Thyroid gland (tissue), 4 donors: ENCODE results near the gene NFKBIB. TPM values are rescaled to one million over a fixed set of nuclear protein-coding genes. Genes with fewer than 3 reads are reported as not detected.

ENCODE experiments used
- DNase-seq, 2 donors: peaks; one replicate each; pipeline ENCODE4 v3.0.0-alpha.2; 2019
- H3K27ac ChIP-seq, 3 donors: fragments of 200-600 bp; sonication (generic); 1 replicate in 2 of 3; 2 replicates in 1 of 3; pipeline ENCODE4 v1.5.1; 2016 to 2019; ENCODE audit warnings: mild to moderate bottlenecking in 1 of 3, moderate library complexity in 1 of 3
- H3K27me3 ChIP-seq: fragments of 200-600 bp; sonication (generic); one replicate; pipeline ENCODE4 v1.5.1; 2019
- H3K36me3 ChIP-seq, 2 donors: fragments of 200-600 bp; sonication (generic); one replicate each; pipeline ENCODE4 v1.5.1; 2016 to 2019
- H3K4me1 ChIP-seq, 2 donors: fragments of 200-600 bp; sonication (generic); one replicate each; pipeline ENCODE4 v1.5.1; 2017 to 2019
- H3K4me3 ChIP-seq, 3 donors: fragments of 200-600 bp; sonication (generic); replicated peaks in 1 of 3; 1 replicate in 2 of 3; 2 replicates in 1 of 3; pipeline ENCODE4 v1.5.1; 2016; ENCODE audit warnings: mild to moderate bottlenecking in 1 of 3
- H3K9me3 ChIP-seq: fragments of 200-600 bp; sonication (generic); one replicate; pipeline ENCODE4 v1.5.1; 2017
- POLR2A ChIP-seq, 2 donors: fragments of 450-650 bp; IDR thresholded peaks; one replicate each; pipeline ENCODE4 v1.6.1; 2017; ENCODE audit warnings: antibody characterized with exemption in 2 of 2, mild to moderate bottlenecking in 2 of 2, moderate library complexity in 1 of 2
- WGBS, 2 donors: methylation state at CpG; one replicate each; pipeline ENCODE4 v1.1.5; 2017; 5-methylcytosine and 5-hydroxymethylcytosine counted together
- intact Hi-C: fragments of 100-400 bp; cut with DNase I; formaldehyde crosslinking; loops from one replicate; pipeline ENCODE4 v1.15.1; 2023
- total RNA-seq, 4 donors: library from RNA; depleted of rRNA; stranded (reverse); fragments of >200 nt; gene quantifications; one replicate each; pipeline ENCODE4 v1.2.3, GENCODE V29; 2016
- TF ChIP-seq, protein P1 (sequence below), 6 experiments: fragments of 200-600 bp in 3 of 6; fragments of 450-650 bp in 3 of 6; sonication (generic) in 3 of 6; IDR thresholded peaks; one replicate each; pipeline ENCODE4 v1.5.1; 2016 to 2019; ENCODE audit warnings: antibody characterized with exemption in 6 of 6, mild to moderate bottlenecking in 2 of 6, inconsistent platforms in 1 of 6, moderate library complexity in 1 of 6

The NFKBIB gene, protein sequence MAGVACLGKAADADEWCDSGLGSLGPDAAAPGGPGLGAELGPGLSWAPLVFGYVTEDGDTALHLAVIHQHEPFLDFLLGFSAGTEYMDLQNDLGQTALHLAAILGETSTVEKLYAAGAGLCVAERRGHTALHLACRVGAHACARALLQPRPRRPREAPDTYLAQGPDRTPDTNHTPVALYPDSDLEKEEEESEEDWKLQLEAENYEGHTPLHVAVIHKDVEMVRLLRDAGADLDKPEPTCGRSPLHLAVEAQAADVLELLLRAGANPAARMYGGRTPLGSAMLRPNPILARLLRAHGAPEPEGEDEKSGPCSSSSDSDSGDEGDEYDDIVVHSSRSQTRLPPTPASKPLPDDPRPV
- 10 to 100 TPM; 18.6 to 23.7 (median 21.2) TPM for total RNA-seq

GRCh38 chr19:38899447-38900201, at the start of gene NFKBIB, which contains the start of gene SIRT2:
NFKBIB (plus strand) TSS chr19:38899969; CDS start chr19:38900033, 64 bp downstream.
SIRT2 (minus strand) TSS chr19:38899618; CDS start chr19:38899521, 97 bp downstream.
- H3K4me3 ChIP-seq: peak within 1 kb of the TSS; percentile 86 to 92 (median 89)
- 0 to 2% methylated on average over 33 to 38 of the region's 64 CpGs for WGBS, 2 donors
- DNase-seq: peak; percentile 100
- H3K4me1 ChIP-seq: peaks cover 17 to 22% of the 10 kb centered on the region in 2 donors
- no peaks in the 10 kb centered on the region for H3K9me3 ChIP-seq
- no peaks in the 10 kb centered on the region for H3K27me3 ChIP-seq
- intact Hi-C loops: loop anchor here (5.0 kb wide), 1 partner anchor 52 kb away; the partner anchor contains the start of gene HNRNPL
- H3K36me3 ChIP-seq: no peaks in the 10 kb centered on the region
- peak within 1 kb of the TSS; percentile 66 to 87 (median 81) for H3K27ac ChIP-seq
- peak; percentile 24 to 88 for TF ChIP-seq POLR2A (IDR thresholded peaks at IDR 0.05)
- TF ChIP-seq, protein P1, sequence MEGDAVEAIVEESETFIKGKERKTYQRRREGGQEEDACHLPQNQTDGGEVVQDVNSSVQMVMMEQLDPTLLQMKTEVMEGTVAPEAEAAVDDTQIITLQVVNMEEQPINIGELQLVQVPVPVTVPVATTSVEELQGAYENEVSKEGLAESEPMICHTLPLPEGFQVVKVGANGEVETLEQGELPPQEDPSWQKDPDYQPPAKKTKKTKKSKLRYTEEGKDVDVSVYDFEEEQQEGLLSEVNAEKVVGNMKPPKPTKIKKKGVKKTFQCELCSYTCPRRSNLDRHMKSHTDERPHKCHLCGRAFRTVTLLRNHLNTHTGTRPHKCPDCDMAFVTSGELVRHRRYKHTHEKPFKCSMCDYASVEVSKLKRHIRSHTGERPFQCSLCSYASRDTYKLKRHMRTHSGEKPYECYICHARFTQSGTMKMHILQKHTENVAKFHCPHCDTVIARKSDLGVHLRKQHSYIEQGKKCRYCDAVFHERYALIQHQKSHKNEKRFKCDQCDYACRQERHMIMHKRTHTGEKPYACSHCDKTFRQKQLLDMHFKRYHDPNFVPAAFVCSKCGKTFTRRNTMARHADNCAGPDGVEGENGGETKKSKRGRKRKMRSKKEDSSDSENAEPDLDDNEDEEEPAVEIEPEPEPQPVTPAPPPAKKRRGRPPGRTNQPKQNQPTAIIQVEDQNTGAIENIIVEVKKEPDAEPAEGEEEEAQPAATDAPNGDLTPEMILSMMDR (IDR thresholded peaks at IDR 0.05): peak in 1 of 6 experiments; percentile 17

- H3K4me3 ChIP-seq: peak overlapping the region; percentile 3 to 59 (median 54)
- H3K27me3 ChIP-seq: no peaks in the 10 kb centered on the region
- H3K9me3 ChIP-seq: no peaks in the 10 kb centered on the region
- intact Hi-C loops: no loop called here
- TF ChIP-seq, protein P1 (IDR thresholded peaks at IDR 0.05): peak in 3 of 6 experiments; percentile 25 to 38 (median 31)
- TF ChIP-seq POLR2A (IDR thresholded peaks at IDR 0.05): peak; percentile 81 to 97
- peaks cover 20 to 23% of the 10 kb centered on the region in 2 donors for H3K36me3 ChIP-seq
- peaks cover 26 to 27% of the 10 kb centered on the region in 2 donors for H3K4me1 ChIP-seq
- DNase-seq: peak; percentile 100
- 0 to 1% methylated on average over 18 to 26 of the region's 26 CpGs for WGBS, 2 donors
- peak overlapping the region; percentile 96 to 100 (median 98) for H3K27ac ChIP-seq
Observed at GRCh38 chr19:38850436-38850975, 49.3 kb upstream of the NFKBIB start.

DNA sequence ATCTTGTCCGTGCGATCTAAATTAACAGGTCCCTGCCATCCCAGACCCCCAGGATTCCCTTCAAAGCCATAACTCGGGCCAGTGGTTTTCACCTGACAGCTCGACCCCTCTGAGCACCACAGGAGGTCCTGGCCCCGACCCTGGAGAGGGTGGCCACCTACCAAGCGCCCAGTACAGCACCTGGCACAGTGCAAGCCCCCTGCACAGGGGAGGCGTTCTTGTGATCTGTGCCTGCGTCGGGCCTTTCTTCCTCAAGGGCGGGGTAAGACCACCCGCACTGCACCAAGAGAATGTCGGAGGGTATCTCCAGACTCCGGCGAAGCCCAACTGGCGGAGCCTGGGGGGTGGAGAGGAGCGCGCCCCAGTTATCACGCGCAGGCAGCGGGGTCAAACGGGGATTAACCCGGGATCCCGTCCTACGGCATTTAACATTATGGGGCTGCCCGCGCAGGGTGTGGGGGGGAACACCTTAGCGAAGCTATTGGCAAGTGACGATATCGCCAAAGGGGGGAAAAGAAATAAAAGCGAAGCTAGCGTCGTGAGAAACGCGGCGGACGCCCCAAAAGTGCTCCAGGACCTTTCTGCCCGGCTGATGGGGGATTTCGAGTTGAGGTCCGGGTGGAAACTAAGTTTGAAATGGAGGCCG, 48.7 kb upstream of the NFKBIB start:
- Histone ChIP-seq H3K4me3 (peak overlapping the region; percentile 3 to 59 (median 54)), H3K27me3 (no peaks in the 10 kb centered on the region), H3K4me1 (peaks cover 26 to 27% of the 10 kb centered on the region in 2 donors), H3K9me3 (no peaks in the 10 kb centered on the region), H3K27ac (peak overlapping the region; percentile 96 to 100 (median 98)), H3K36me3 (peaks cover 14 to 18% of the 10 kb centered on the region in 2 donors)
- TF ChIP-seq, protein P1 (IDR thresholded peaks at IDR 0.05): no peak
- no peak for TF ChIP-seq POLR2A (IDR thresholded peaks at IDR 0.05)
- intact Hi-C loops: no loop called here
- 2 to 4% methylated on average over 32 to 34 of the region's 40 CpGs for WGBS, 2 donors
- peak in 1 of 2 donors; percentile 18 for DNase-seq

DNA sequence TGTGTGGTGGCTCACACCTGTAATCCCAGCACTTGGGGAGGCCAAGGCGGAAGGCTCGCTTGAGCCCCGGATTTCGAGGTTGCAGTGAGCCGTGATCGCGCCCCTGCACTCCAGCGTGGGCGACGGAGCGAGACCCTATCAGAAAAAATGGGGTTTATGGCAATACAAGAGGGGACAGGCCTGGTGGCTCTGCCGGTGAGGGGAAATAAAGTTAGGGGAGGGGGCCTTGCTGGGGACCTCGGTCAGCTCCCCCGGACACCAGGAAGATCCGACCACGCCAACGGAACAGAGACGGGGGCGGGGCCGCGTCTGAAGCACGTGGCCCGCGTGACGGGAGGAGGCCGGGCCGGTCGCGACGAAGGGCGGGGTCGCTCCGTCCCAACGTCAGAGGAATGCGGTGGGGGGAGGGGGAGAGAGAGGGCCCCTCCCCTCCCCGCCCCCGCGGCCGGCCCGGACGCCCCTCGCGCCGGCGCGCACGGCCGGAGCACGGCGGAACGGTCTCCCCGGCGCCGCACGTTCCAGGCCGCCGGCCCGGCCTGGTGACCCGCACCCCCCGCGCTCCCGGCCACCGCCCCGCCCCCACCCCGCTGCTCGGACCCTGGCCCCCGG, 48.0 kb upstream of the NFKBIB start:
- DNase-seq: peak; percentile 95
- H3K36me3 ChIP-seq: peaks cover 8 to 11% of the 10 kb centered on the region in 2 donors
- 1 to 2% methylated on average over 11 to 23 of the region's 67 CpGs for WGBS, 2 donors
- peak in 1 of 2 donors; percentile 91 for TF ChIP-seq POLR2A (IDR thresholded peaks at IDR 0.05)
- TF ChIP-seq, protein P1 (IDR thresholded peaks at IDR 0.05): no peak
- peaks cover 26% of the 10 kb centered on the region in 2 donors for H3K4me1 ChIP-seq
- H3K4me3 ChIP-seq: peak overlapping the region in 2 of 3 donors; percentile 54 to 59
- H3K27me3 ChIP-seq: no peaks in the 10 kb centered on the region
- intact Hi-C loops: no loop called here
- no peaks in the 10 kb centered on the region for H3K9me3 ChIP-seq
- H3K27ac ChIP-seq: peak overlapping the region; percentile 96 to 100 (median 98)
